Activated CD8-positive, alpha-beta T cell treated with anti-CD3 and anti-CD28 coated beads for 36 hours (primary cell): Measurements from ENCODE around the gene B3GALT6. TPM values are rescaled to one million over a fixed set of nuclear protein-coding genes. Genes with fewer than 3 reads are reported as not detected.

Experiments used
- ATAC-seq: fragments of 200-7000 bp; cut with Tn5 transposase; one replicate; pipeline ENCODE4 v1.10.0; 2021; ENCODE audit warnings: mild to moderate bottlenecking, moderate library complexity
- CTCF ChIA-PET: fragments of 350-600 bp; sonication (Branson Sonifier 250); formaldehyde crosslinking; loops from one replicate; lab custom pipeline; 2021; ENCODE audit warnings: antibody characterized with exemption; lab: Charles Lee
- POLR2A ChIA-PET: fragments of 350-600 bp; sonication (Branson Sonifier 250); formaldehyde crosslinking; loops from one replicate; lab custom pipeline; 2021; ENCODE audit warnings: antibody characterized with exemption; lab: Charles Lee
- DNase-seq: peaks from one replicate; pipeline ENCODE4 v3.0.0-alpha.2; 2020
- H3K27ac Mint-ChIP-seq: one replicate; pipeline ENCODE4 v1.8.0; 2021; ENCODE audit warnings: mild to moderate bottlenecking, mixed read lengths
- H3K27me3 Mint-ChIP-seq: one replicate; pipeline ENCODE4 v1.8.0; 2021; ENCODE audit warnings: mixed read lengths
- H3K36me3 Mint-ChIP-seq: one replicate; pipeline ENCODE4 v1.8.0; 2021; ENCODE audit warnings: low read depth, mixed read lengths
- H3K4me1 Mint-ChIP-seq: one replicate; pipeline ENCODE4 v1.8.0; 2021; ENCODE audit warnings: low read depth, mixed read lengths
- H3K4me3 Mint-ChIP-seq: one replicate; pipeline ENCODE4 v1.8.0; 2021; ENCODE audit warnings: mild to moderate bottlenecking, moderate library complexity, mixed read lengths
- H3K9me3 Mint-ChIP-seq: one replicate; pipeline ENCODE4 v1.8.0; 2021; ENCODE audit warnings: mixed read lengths
- CTCF ChIP-seq: fragments of 200-600 bp; IDR thresholded peaks from one replicate; pipeline ENCODE4 v1.8.0; 2022; ENCODE audit warnings: antibody characterized with exemption, mild to moderate bottlenecking
- intact Hi-C: fragments of 100-400 bp; cut with micrococcal nuclease; formaldehyde crosslinking; loops from one replicate; pipeline ENCODE4 v1.10.0; 2022
- total RNA-seq, 2 experiments: library from RNA; stranded (reverse); gene quantifications; one replicate each; pipeline ENCODE4 v1.2.3, GENCODE V29; 2021

B3GALT6 gene
- total RNA-seq, 2 experiments from 2014 or later, result 13.1 to 14.3 TPM

GRCh38 chr1:1242461-1243265 lies 10.6 kb downstream of the B3GALT6 start:
- CTCF ChIA-PET, result no interaction called here
- intact Hi-C loops, result no loop called here
- TF ChIP-seq CTCF, result no peak
- no peak for ATAC-seq
- H3K4me1 Mint-ChIP-seq, result no peaks in the 10 kb centered on the region
- no peak for DNase-seq
- H3K27ac Mint-ChIP-seq, result no peak overlapping the region
- no peaks in the 10 kb centered on the region for H3K9me3 Mint-ChIP-seq
- H3K36me3 Mint-ChIP-seq, result no peaks in the 10 kb centered on the region
- POLR2A ChIA-PET, result interaction anchor here (1.0 to 1.7 kb wide), 3 partner anchors 8 to 34 kb away, joined by 3 to 4 read pairs (median 3); partner anchors contain the start of genes B3GALT6 and SDF4
- H3K4me3 Mint-ChIP-seq, result no peak overlapping the region
- no peaks in the 10 kb centered on the region for H3K27me3 Mint-ChIP-seq

- H3K4me3 Mint-ChIP-seq, result no peak overlapping the region
- CTCF ChIA-PET, result no interaction called here
- no peaks in the 10 kb centered on the region for H3K9me3 Mint-ChIP-seq
- DNase-seq, result no peak
- TF ChIP-seq CTCF, result no peak
- no peaks in the 10 kb centered on the region for H3K27me3 Mint-ChIP-seq
- intact Hi-C loops, result no loop called here
- H3K27ac Mint-ChIP-seq, result no peak overlapping the region
- ATAC-seq, result no peak
- no peaks in the 10 kb centered on the region for H3K4me1 Mint-ChIP-seq
- POLR2A ChIA-PET, result interaction anchor here (1.3 to 1.7 kb wide), 2 partner anchors 12 to 35 kb away, joined by 3 to 4 read pairs; partner anchors contain the start of genes B3GALT6 and SDF4
- H3K36me3 Mint-ChIP-seq, result no peaks in the 10 kb centered on the region
Observed at GRCh38 chr1:1243266-1243660, 11.2 kb downstream of the B3GALT6 start.

- Mint-ChIP-seq H3K27me3 (no peaks in the 10 kb centered on the region), H3K27ac (no peak overlapping the region), H3K4me1 (no peaks in the 10 kb centered on the region), H3K36me3 (no peaks in the 10 kb centered on the region), H3K4me3 (no peak overlapping the region), H3K9me3 (no peaks in the 10 kb centered on the region)
- DNase-seq (no peak), ATAC-seq (no peak)
- ChIA-PET CTCF (no interaction called here), POLR2A (no interaction called here)
- intact Hi-C loops, result no loop called here
- TF ChIP-seq CTCF, result no peak
Observed at GRCh38 chr1:1243807-1244191, 11.8 kb downstream of the B3GALT6 start.

GRCh38 chr1:1244192-1244811 lies 12.3 kb downstream of the B3GALT6 start:
- DNase-seq, result no peak
- H3K36me3 Mint-ChIP-seq, result no peaks in the 10 kb centered on the region
- CTCF ChIA-PET, result no interaction called here
- ATAC-seq, result no peak
- TF ChIP-seq CTCF, result no peak
- no peaks in the 10 kb centered on the region for H3K9me3 Mint-ChIP-seq
- H3K27me3 Mint-ChIP-seq, result no peaks in the 10 kb centered on the region
- intact Hi-C loops, result no loop called here
- POLR2A ChIA-PET, result no interaction called here
- no peak overlapping the region for H3K4me3 Mint-ChIP-seq
- H3K4me1 Mint-ChIP-seq, result no peaks in the 10 kb centered on the region
- no peak overlapping the region for H3K27ac Mint-ChIP-seq

GRCh38 chr1:1245178-1245816 lies 13.3 kb downstream of the B3GALT6 start:
- no peak for ATAC-seq
- H3K27me3 Mint-ChIP-seq, result no peaks in the 10 kb centered on the region
- TF ChIP-seq CTCF, result no peak
- no peaks in the 10 kb centered on the region for H3K9me3 Mint-ChIP-seq
- no peak overlapping the region for H3K27ac Mint-ChIP-seq
- H3K36me3 Mint-ChIP-seq, result peaks cover 1% of the 10 kb centered on the region
- DNase-seq, result no peak
- intact Hi-C loops, result no loop called here
- H3K4me3 Mint-ChIP-seq, result no peak overlapping the region
- CTCF ChIA-PET, result no interaction called here
- POLR2A ChIA-PET, result no interaction called here
- H3K4me1 Mint-ChIP-seq, result peaks cover 8% of the 10 kb centered on the region
